Right cardiac atrium (tissue), 5 donors: ENCODE data around the gene CDK15. TPM values are rescaled to one million over a fixed set of nuclear protein-coding genes. Genes with fewer than 3 reads are reported as not detected.
"Not testable (repeated sequence)": the region's sequence is repeated elsewhere in the genome, so short reads cannot be mapped to it uniquely, and the experiment has no call there.

Experiments
- ATAC-seq, 2 donors: fragments of 200-7000 bp; cut with Tn5 transposase; one replicate each; pipeline versions ENCODE4 v1.8.0 to v1.9.1; 2020; ENCODE audit warnings: moderate library complexity in 2 of 2, mild to moderate bottlenecking in 1 of 2
- DNase-seq, 3 donors: peaks; one replicate each; pipeline ENCODE4 v3.0.0-alpha.2; 2020
- H3K27ac ChIP-seq: one replicate; pipeline ENCODE4 v1.5.1; 2013; ENCODE audit warnings: mild to moderate bottlenecking, low read length, control low read depth, moderate library complexity
- H3K27me3 ChIP-seq: one replicate; pipeline ENCODE4 v1.6.1; 2013; ENCODE audit not compliant: control insufficient read depth, insufficient read depth
- H3K4me1 ChIP-seq: one replicate; pipeline ENCODE4 v1.6.1; 2013; ENCODE audit warnings: low read length; ENCODE audit not compliant: control insufficient read depth, insufficient read depth
- H3K4me3 ChIP-seq: one replicate; pipeline ENCODE4 v1.5.1; 2013; ENCODE audit warnings: low read length, control low read depth
- H3K9me3 ChIP-seq: one replicate; pipeline ENCODE4 v1.6.1; 2013; ENCODE audit warnings: low read length; ENCODE audit not compliant: control insufficient read depth
- WGBS: extraction: QIAGEN DNeasy Blood & Tissue Kit; methylation state at CpG from one replicate; pipeline ENCODE4 v1.1.7; 2013; 5-methylcytosine and 5-hydroxymethylcytosine counted together
- intact Hi-C, 4 donors: fragments of 100-400 bp; cut with DNase I; formaldehyde crosslinking; loops; one replicate each; pipeline versions ENCODE4 v1.11.0 to v1.14.0; 2022 to 2023
- polyA plus RNA-seq: library from polyadenylated mRNA; stranded (reverse); fragments of 200-250 nt; gene quantifications from one replicate; pipeline ENCODE4 v1.2.3, GENCODE V29; 2013
- total RNA-seq, 4 donors: library from RNA; stranded (reverse); fragmentation: NEBNext Ultra II Directional; extraction: Animal tissue kit (Norgen Biotek cat#: 25700); gene quantifications; one replicate each; pipeline ENCODE4 v1.2.1, GENCODE V29; 2021
- donor health status: healthy with polysubstance abuse.
- donor health status: DM: no; HTN: yes; CAD: no.
- donor health status: DM: no; HTN: no; CAD: no.
- donor health status: DM: no; HTN: yes; CAD: no; lungs with severe emphysema.
- donor health status: DM: yes; HTN: yes; CAD: no.

Gene CDK15
- total and polyA plus RNA-seq, 5 donors = 0.11 to 0.97 (median 0.37) TPM

DNA sequence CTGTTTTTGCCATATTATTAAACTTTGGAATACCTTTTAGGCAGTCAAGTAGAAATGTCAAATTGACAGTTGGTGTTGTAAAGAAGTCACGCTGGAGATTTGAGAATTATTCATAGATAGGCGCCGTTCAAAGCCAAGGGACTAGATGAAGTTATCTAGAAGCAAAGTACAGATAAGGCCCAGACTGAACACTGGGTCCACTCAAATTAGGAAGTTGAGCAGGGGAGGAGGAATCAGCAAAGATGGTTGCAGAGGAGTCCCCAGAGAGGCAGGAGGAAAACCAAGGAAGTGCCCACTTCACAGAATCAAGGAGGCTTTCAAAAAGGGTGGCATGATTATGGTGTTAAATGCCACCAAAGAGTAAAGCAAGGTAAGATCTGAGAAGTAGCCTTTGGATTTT lies 16.0 kb upstream of the CDK15 start:
- no peaks in the 10 kb centered on the region for H3K9me3 ChIP-seq
- WGBS = 39% methylated on average over 3 of the region's 3 CpGs
- H3K27ac ChIP-seq = no peak overlapping the region
- H3K27me3 ChIP-seq = no peaks in the 10 kb centered on the region
- intact Hi-C loops = loop anchor here in 1 of 4 donors (10.0 kb wide), 1 partner anchor 385 kb away; no protein-coding TSS in a partner anchor
- no peaks in the 10 kb centered on the region for H3K4me1 ChIP-seq
- ATAC-seq = no peak
- no peak for DNase-seq
- H3K4me3 ChIP-seq = no peak overlapping the region

DNA sequence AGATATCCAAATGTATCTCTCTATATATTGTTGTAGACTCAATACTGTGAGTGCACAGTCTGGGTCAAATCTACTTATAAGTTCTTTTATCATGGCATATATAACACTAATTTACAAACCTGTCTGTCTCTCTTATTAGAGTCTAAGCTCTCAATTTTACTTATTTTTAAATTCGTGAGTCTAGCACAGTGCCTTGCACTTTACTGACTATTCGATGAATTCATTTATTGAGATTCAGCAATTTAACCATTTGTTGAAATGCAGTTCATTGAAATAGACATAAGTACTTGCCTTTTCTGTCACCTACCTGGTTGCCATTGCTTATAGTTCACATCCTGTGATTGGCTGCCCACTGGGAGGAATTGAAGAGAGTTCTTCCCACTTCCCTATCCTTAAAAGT lies 15.3 kb upstream of the CDK15 start:
- ATAC-seq (no peak), DNase-seq (no peak)
- Histone ChIP-seq H3K9me3 (no peaks in the 10 kb centered on the region), H3K4me1 (no peaks in the 10 kb centered on the region), H3K27me3 (no peaks in the 10 kb centered on the region), H3K4me3 (no peak overlapping the region), H3K27ac (no peak overlapping the region)
- 84% methylated on average over 2 of the region's 2 CpGs for WGBS
- intact Hi-C loops = loop anchor here in 1 of 4 donors (10.0 kb wide), 1 partner anchor 384 kb away; no protein-coding TSS in a partner anchor

DNA sequence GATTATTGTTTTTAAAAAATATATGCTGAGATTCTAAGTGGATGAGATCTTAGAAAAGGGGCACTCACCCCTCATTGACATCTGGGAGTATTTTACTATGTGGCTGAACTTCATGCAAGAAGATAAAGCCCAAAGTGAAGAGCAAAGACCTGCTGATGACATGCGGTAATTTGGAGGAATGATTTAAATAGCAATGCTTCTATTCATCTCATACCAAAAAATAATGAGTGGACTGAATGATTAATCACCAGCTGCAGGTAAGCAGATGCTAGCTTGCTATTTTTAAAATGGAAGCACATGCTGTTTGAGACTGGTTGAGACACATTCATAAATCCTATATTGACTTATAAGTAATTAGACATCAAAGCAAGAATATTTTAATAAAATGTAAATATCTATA lies 12.7 kb upstream of the CDK15 start:
- Histone ChIP-seq H3K9me3 (no peaks in the 10 kb centered on the region), H3K4me3 (no peak overlapping the region), H3K4me1 (no peaks in the 10 kb centered on the region), H3K27ac (no peak overlapping the region), H3K27me3 (no peaks in the 10 kb centered on the region)
- no peak for DNase-seq
- 84% methylated on average over 1 of the region's 1 CpG for WGBS
- no peak for ATAC-seq
- intact Hi-C loops = loop anchor here in 1 of 4 donors (10.0 kb wide), 1 partner anchor 381 kb away; no protein-coding TSS in a partner anchor

DNA sequence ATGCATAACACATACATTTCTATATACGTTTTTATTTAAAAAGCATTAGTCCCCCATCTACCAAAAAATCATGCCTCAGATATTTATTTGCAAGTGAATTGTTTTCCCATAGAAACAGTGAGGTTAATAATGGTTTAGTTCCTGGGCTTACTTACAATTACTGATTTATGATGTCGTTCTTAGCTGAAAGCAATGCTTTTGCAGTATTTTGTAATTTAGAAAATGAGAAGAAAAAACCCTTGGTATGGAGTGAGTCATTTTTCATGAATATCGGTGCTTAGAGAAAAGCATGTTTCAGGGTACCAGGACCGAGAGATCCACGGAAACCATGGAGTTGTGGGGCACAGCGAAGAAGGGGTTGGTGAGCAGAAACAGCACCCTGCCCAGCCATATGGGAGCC lies 12.0 kb upstream of the CDK15 start:
- Histone ChIP-seq H3K4me1 (no peaks in the 10 kb centered on the region), H3K9me3 (no peaks in the 10 kb centered on the region), H3K27me3 (no peaks in the 10 kb centered on the region), H3K4me3 (no peak overlapping the region), H3K27ac (no peak overlapping the region)
- no peak for DNase-seq
- intact Hi-C loops = loop anchor here in 1 of 4 donors (10.0 kb wide), 1 partner anchor 381 kb away; no protein-coding TSS in a partner anchor
- WGBS = 83% methylated on average over 6 of the region's 6 CpGs
- no peak for ATAC-seq

DNA sequence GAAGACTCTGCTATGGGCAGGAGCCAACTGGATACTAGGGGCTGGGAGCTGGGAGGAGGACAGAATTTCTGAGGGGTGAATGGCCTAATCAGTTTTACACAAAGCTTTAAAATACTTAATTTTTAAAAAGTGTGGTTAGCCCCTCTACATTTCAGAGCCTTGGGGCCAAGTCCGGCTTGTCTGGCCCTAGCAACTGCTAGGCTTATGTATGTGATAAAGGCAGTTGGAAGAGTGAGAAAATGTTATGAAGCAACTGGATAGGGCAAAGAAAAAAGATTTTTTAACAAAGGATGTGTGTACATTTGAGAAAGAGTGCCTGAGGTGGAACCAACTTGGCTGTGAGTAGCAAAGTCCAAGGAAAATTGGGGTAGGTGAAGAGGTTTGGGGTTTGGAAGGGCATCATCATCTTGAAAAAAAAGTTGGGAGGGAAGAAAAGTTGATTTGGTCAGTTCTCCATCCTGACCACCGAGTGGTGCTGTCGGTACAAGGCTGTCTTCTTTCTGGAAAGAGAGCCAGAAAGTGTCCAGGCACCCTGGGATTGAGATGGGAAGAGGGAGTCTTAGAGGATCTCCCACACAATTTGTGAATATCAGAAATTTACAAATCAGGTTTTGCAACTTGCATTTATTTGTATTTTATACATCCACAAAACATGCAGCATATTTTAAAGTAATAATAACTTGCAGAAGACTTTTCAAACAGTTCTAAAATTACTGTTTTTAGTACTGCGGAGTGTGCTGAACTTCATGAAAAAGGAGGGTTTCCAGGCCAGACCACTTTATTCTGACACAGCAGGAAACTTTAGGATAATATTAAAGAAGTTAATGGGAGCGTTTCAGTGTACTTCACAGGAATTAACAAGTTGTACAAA lies 10.5 kb upstream of the CDK15 start:
- H3K9me3 ChIP-seq = no peaks in the 10 kb centered on the region
- H3K4me1 ChIP-seq = no peaks in the 10 kb centered on the region
- ATAC-seq (peak; percentile 40 to 51), DNase-seq (peak in 1 of 3 donors; percentile 37)
- intact Hi-C loops = loop anchor here in 3 of 4 donors (5.0 to 10.0 kb wide), 3 partner anchors 376 to 381 kb away; no protein-coding TSS in a partner anchor
- 31% methylated on average over 5 of the region's 5 CpGs for WGBS
- no peaks in the 10 kb centered on the region for H3K27me3 ChIP-seq
- H3K27ac ChIP-seq = no peak overlapping the region
- no peak overlapping the region for H3K4me3 ChIP-seq

DNA sequence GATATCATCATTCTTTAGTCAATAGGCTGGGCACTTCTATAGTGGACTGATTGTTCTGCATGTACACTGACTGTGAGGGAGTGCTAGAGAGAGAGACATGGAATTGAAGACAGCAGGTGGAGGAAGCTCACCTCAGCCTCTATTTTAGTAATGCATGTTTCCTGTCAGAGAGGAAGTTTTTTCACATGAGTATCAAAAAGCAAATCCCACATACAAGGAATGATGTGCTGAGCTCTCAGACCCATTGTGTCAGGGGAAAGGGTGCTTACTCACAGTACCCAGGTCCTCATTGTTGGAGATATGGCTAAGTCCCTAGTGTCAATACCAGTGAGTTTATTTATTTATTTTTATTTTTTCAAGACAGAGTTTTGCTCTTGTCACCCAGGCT lies 9.9 kb upstream of the CDK15 start:
- Histone ChIP-seq H3K4me3 (no peak overlapping the region), H3K27me3 (no peaks in the 10 kb centered on the region)
- no peak for ATAC-seq

DNA sequence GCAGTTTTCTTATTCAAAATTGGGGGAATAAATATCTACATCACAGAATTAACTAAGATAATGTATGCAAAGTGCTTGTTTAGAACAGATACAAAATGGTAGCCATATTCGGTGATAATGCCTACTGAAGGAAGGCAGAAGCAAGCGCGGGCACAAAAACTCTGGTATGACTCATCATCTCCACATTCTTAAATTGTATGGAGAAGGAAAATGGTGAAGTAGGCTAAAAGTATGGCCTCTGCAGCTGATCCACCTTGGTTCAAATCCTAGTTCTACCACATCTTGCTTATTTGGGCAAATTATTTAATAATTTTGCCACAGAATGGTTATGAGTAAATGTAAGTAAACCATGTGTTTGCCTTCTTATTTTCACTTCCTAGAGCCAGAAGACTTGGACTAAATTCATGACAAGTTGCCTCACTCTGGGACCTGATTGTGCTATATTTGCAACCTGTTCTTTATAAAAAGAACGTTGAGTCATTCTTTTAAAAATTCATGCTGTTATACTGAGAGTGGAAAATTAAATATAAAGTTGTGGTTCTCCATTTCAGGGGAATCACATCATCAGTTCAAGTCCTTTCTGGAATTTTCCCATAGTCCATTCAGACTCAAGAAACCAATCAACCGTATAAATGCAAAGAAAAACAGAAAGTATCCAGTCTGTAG lies 9.0 kb upstream of the CDK15 start:
- DNase-seq = no peak
- Histone ChIP-seq H3K27me3 (no peaks in the 10 kb centered on the region), H3K9me3 (no peaks in the 10 kb centered on the region), H3K27ac (no peak overlapping the region), H3K4me1 (no peaks in the 10 kb centered on the region), H3K4me3 (no peak overlapping the region)
- ATAC-seq = no peak
- intact Hi-C loops = loop anchor here in 3 of 4 donors (5.0 to 10.0 kb wide), 3 partner anchors 375 to 380 kb away; no protein-coding TSS in a partner anchor
- WGBS = 61% methylated on average over 5 of the region's 5 CpGs

More for the DNA sequence above, 9.9 kb upstream of the CDK15 start:
- DNase-seq = no peak
- intact Hi-C loops = loop anchor here in 3 of 4 donors (5.0 to 10.0 kb wide), 3 partner anchors 376 to 381 kb away; no protein-coding TSS in a partner anchor
- Histone ChIP-seq H3K4me1 (no peaks in the 10 kb centered on the region), H3K9me3 (no peaks in the 10 kb centered on the region), H3K27ac (no peak overlapping the region)

DNA sequence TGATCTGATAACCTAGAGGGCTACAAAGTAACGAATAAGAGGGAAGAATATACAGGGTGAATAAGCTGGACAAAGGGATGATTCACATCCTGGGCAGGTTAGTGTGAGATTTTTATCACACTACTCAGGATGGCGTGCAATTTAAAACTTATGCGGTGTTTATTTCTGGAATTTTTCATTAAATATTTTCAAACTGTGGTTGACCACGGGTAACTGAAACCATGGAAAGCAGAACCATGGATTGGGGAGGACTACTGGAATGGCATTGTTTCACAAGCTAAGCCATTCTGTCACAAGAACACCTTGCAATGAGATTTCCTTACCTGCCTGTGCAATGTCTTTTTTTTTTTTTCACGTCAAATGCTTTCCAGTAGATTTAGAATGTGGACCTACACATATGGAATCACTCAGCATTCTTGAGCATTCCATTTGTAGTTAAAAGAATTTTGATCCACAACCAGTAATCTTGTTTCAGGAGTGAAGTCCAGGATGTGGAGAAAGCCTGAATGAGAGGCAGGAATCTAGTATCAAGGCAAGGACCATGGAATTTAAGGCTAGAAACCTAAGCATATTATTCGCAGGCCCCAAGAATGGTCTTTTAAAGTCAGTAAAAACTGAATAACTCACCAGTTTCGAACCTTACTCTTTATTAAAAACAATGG lies 8.0 kb upstream of the CDK15 start:
- no peak overlapping the region for H3K27ac ChIP-seq
- intact Hi-C loops = loop anchor here in 3 of 4 donors (5.0 to 10.0 kb wide), 3 partner anchors 374 to 379 kb away; no protein-coding TSS in a partner anchor

DNA sequence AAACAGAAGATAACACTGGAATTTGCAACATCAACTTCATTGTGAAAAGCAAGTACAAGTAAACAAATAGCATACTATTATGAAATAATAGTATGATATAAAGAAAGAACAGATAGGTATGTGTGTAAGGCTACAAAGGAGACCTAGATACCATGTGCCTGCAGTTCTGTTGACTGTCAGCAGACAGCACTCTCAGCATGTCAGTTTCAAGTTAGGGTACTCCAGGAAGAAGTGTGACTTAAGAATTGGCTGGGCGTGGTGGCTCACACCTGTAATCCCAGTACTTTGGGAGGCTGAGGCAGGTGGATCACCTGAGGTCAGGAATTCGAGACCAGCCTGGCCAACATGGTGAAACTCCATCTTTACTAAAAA lies 7.4 kb upstream of the CDK15 start:
- not testable (repeated sequence) for DNase-seq, H3K4me3 ChIP-seq, H3K4me1 ChIP-seq, H3K9me3 ChIP-seq, H3K27ac ChIP-seq, ATAC-seq, H3K27me3 ChIP-seq
- intact Hi-C loops = loop anchor here in 3 of 4 donors (5.0 to 10.0 kb wide), 3 partner anchors 373 to 378 kb away; no protein-coding TSS in a partner anchor
- 70% methylated on average over 2 of the region's 2 CpGs for WGBS

More for the DNA sequence above, 8.0 kb upstream of the CDK15 start:
- H3K4me3 ChIP-seq = no peak overlapping the region
- ATAC-seq (no peak), DNase-seq (no peak)
- H3K27me3 ChIP-seq = no peaks in the 10 kb centered on the region
- no peaks in the 10 kb centered on the region for H3K9me3 ChIP-seq
- WGBS = 73% methylated on average over 7 of the region's 7 CpGs
- H3K4me1 ChIP-seq = no peaks in the 10 kb centered on the region

DNA sequence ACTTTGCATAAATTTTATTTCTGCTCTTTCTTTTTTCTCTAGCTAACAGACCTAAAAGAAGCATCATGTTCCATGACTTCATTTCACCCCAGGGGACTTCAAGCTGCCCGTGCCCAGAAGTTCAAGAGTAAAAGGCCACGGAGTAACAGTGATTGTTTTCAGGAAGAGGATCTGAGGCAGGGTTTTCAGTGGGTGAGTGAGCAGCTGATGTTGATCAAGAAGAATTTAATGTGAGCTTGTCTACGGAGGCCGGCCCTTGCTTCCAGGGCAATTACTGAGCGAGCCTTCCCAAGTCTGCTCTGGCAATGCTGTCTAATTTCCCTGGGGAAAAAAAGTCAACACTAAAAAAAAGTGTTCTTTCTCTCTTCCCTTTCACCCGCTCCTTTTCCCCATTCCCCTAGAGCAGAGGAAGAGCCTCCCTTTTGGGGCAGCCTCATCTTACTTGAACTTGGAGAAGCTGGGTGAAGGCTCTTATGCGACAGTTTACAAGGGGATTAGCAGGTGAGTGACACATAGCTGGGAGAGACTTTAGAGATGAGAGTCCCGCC lies 1.2 kb downstream of the CDK15 start:
- Histone ChIP-seq H3K4me3 (no peak overlapping the region), H3K4me1 (no peaks in the 10 kb centered on the region), H3K27me3 (no peaks in the 10 kb centered on the region), H3K9me3 (no peaks in the 10 kb centered on the region), H3K27ac (peak overlapping the region; percentile 64)
- peak; percentile 49 to 74 (median 61) for DNase-seq
- peak; percentile 90 to 92 for ATAC-seq
- intact Hi-C loops = loop anchor here in 1 of 4 donors (5.0 kb wide), 1 partner anchor 365 kb away; no protein-coding TSS in a partner anchor
- WGBS = 38% methylated on average over 8 of the region's 8 CpGs
